ENCODE measurements around the gene LY6G5B.
A peak's percentile ranks its signal among the peaks of the same experiment; 100 is the strongest.
"Not testable (repeated sequence)": the region's sequence is repeated elsewhere in the genome, so short reads cannot be mapped to it uniquely, and the experiment has no call there.

The LY6G5B gene

DNA sequence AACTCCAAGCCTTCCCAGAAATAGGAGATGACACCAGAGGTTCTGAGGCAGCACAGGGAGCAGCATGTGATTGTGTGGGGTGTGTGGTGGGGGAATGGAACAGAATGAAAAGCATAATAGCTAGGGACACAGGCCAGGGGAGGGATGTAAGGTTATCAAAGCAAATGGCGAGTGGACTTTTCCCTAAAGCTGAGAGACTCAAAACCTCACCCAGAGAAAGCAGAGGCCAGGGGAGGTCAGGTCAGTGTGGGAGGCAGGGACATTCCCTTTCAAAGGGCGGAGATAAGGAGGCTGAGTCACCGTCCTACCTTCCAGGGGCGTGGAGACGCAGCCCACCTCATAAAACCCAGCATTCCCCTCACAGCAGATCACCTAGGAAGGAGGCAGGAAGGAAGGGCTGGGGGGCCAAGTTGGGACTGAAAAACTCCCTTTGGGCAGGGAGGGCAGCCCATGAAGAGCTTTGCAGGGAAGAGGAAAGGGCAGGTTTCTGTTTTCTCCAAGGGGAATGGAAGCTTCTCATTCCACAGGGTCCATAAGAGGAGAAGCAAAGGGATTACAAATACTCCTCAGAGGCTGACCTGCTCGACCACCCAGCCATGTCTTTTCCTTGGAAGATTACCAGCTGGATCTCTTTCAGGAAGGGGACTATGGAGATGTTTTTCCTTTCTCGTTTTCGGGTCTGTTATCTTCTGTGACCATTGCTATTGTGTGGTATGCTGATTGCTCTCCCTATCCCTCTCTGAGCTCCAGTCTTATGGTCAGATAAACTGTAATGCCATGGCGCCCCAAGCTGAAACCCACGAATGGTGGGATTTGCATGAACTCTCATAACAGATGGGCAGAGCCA is 20.7 kb downstream of the LY6G5B start:
- DNase-seq (ENCODE audit: low read depth, low spot score), result no peak

DNA sequence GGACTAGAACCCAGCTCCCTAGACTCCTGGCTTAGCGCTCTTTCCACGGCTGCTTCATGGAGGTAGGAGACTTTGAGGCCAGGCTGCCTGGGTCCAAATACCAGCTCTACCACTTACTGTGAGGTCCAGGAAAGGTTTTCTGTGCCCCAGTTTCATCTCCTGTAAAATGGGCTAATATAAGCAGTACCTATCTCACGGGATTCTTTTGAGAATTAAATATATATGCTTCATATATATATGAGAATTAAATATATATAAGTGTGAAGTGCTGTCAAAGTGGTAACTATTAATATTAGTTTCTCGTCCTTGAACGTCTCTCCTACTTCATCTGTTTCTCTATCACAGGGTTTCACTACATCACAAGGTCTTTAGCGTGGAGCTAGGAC is 21.3 kb downstream of the LY6G5B start:
- no peak for DNase-seq (ENCODE audit: low read depth, low spot score)

GRCh38 chr6:31691564-31692108 is 21.9 kb downstream of the LY6G5B start:
- DNase-seq (ENCODE audit: low read depth, low spot score), result no peak

DNA sequence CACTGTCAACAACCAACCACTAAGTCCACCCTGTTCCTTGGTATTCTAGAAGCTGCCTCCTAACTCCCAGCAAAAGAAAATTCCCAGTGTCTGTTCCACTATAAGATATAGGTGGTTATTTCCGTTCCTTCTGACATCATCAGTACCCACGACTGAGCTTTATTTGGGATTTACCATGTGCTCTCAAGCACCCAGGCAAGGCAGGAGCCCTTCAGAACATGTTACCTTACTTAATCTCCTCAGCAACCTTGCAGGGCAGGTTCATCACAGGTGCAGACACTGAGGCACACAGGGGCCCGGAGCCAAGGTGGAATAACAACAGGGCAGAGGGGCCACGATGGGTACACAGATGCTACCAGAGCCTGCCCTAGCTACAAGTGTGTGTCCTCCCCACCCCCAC is 22.6 kb downstream of the LY6G5B start:
- DNase-seq (ENCODE audit: low read depth, low spot score), result no peak

DNA sequence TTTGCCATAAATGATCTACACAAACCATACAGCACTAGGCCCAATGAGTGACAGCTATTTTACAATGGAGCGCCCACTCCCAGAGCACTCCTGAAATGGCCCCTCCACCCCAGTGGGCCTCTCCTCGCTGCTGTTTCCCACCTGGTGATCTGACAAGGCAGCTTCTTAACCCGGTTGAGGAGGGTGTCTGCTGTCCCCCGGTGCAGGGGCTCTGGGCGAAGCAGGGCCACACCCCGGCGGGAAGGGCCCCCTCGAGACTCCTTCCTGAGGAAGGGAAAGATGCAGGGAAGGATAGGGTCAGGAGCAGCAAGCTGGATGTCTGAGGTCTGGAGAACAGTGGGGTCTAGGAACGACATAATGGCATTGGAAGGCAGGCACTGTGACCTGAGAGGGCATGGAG is 23.1 kb downstream of the LY6G5B start:
- DNase-seq (ENCODE audit: low read depth, low spot score), result no peak

GRCh38 chr6:31693535-31693934 is 23.8 kb downstream of the LY6G5B start:
- no peak for DNase-seq (ENCODE audit: low read depth, low spot score)

GRCh38 chr6:31697555-31697954 is 27.8 kb downstream of the LY6G5B start:
- DNase-seq (ENCODE audit: low read depth, low spot score), result no peak

GRCh38 chr6:31700740-31701401 is 31.1 kb downstream of the LY6G5B start:
- DNase-seq (ENCODE audit: low read depth, low spot score), result no peak

- no peak for DNase-seq (ENCODE audit: low read depth, low spot score)
These were observed 32.1 kb downstream of the LY6G5B start for GRCh38 chr6:31701666-31702404.

DNA sequence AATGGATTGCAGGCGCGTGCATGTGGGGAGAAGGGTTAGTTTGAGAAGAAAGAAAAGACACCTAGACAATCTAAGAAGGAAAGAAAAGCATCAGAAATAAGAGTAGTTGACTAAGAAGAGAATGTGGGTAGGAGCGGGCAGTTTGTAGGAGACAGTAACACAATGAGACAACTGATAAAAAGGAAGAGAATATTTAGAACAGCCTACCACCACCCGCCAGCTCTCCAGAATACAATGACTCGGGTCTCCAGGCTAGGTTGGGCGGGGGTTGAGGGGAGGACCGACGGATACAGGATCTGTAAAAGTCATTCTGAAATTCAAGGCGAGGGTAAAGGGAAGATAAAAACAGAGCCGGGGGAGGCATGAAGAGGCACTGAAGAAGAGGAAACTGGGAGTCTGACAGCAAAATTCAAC is 32.6 kb downstream of the LY6G5B start:
- no peak for DNase-seq (ENCODE audit: low read depth, low spot score)

- peak; percentile 94 for DNase-seq (ENCODE audit: low read depth, low spot score)
These were observed 33.3 kb downstream of the LY6G5B start, which contains the start of gene ABHD16A for GRCh38 chr6:31702819-31703716. Gene ABHD16A, minus strand, starts transcription at chr6:31703324. Its CDS starts 43 bp downstream, at chr6:31703281.

GRCh38 chr6:31705931-31706330 is 36.2 kb downstream of the LY6G5B start:
- no peak for DNase-seq (ENCODE audit: low read depth, low spot score)

- DNase-seq (ENCODE audit: low read depth, low spot score), result no peak
These were observed 36.8 kb downstream of the LY6G5B start, which contains the start of gene LY6G6F for GRCh38 chr6:31706599-31706998. Gene LY6G6F, plus strand, starts transcription at chr6:31706866. Its CDS starts 41 bp downstream, at chr6:31706907.

DNA sequence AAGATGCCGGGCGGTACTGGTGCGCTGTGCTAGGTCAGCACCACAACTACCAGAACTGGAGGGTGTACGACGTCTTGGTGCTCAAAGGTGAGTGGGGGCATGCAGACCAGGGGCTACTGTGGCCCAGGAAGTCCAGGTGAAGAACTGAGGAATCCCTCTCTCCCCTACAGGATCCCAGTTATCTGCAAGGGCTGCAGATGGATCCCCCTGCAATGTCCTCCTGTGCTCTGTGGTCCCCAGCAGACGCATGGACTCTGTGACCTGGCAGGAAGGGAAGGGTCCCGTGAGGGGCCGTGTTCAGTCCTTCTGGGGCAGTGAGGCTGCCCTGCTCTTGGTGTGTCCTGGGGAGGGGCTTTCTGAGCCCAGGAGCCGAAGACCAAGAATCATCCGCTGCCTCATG is 37.9 kb downstream of the LY6G5B start:
- DNase-seq (ENCODE audit: low read depth, low spot score), result no peak

- no peak for DNase-seq (ENCODE audit: low read depth, low spot score)
These were observed 38.4 kb downstream of the LY6G5B start for GRCh38 chr6:31708224-31708623.

GRCh38 chr6:31709157-31709556 is 39.4 kb downstream of the LY6G5B start:
- not testable (repeated sequence) for DNase-seq (ENCODE audit: low read depth, low spot score)

DNA sequence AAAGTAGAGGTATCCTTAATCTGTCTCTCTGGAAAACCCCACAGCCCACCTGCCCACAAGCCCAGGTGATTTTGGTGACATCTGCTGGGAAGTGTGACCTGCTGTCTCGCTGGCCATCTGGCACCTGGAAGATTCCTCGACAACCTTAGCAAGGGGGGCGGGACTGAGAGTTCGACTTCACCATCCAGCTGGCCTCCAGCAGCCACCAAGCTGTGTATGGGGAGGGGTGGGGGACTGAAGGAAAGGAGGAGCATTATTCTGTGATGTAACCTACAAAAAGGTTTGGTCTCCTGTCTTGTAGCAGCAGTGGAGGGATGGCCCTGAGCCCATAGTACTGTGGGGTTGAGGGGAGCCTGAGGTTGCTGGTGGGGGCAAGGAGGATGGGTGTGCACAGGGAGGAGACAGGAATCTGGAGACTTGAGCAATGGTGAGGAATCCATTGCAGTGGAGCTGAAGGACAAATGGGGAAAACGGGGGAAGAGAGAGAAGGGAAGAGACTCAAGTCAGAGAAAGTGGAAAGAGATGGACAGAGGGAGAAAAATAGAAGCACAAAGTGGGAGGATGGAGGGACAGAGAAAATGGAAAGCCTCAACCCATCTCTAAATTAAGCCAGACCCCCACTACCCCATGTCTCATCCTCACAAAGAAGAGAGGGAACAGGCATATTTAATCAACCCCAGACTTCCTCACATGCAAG is 40.9 kb downstream of the LY6G5B start:
- DNase-seq (ENCODE audit: low read depth, low spot score), result no peak

GRCh38 chr6:31711233-31711632 is 41.5 kb downstream of the LY6G5B start:
- no peak for DNase-seq (ENCODE audit: low read depth, low spot score)

DNA sequence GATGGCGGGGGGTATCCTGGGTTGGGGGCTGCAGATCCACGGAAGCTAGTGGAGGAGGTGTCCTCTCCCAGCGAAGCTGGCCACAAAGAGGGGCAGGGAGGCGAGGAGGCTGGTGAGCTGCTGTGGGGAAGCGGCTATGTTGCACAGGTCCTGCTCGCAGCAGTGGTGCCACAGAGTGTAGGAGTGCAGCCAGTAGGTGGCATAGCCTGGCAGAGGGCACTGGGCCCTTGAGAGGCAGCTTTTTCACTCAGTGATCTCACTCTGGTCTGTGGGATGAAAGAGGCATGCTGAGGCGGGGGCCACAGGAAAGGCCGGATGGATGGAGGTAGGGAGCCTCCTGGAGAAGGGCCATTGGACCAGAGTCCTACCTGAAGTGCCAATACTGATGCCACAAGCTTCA is 42.5 kb downstream of the LY6G5B start:
- DNase-seq (ENCODE audit: low read depth, low spot score), result no peak

DNA sequence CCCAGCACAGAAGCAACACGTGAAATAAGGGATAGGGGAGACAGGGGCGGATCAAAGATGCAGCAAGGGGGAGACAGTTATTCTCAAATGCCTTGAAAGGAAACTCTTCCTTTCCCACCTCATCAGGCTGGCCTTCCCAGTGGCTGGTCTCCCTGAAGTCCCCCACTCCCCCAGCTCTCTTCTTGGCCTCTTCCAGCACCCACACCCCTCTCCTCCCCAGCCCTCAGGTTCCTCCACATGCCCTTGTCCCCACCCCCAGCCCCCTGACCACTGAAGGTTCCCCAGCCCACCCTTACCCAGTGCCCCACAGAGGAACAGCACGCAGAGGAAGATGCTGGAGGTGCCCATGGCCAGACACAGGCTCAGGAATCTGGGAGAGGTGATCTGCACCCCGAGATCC is 43.7 kb downstream of the LY6G5B start:
- DNase-seq (ENCODE audit: low read depth, low spot score), result no peak

All from activated naive CD8-positive, alpha-beta T cell treated with anti-CD3 and anti-CD28 coated beads, Interleukin-2, amount 50 U/mL, for 16 hours (primary cell).